Measurements from ENCODE around the gene MUC6.

MUC6 gene

GRCh38 chr11:1029051-1029450, 7.5 kb downstream of the MUC6 start:
- Histone ChIP-seq H3K27ac (ENCODE audit: insufficient read depth, low read depth, low read length, poor library complexity, severe bottlenecking) (no peak overlapping the region), H3K27me3 (ENCODE audit: control insufficient read depth, insufficient read depth, low read length, poor library complexity, severe bottlenecking) (no peaks in the 10 kb centered on the region), H3K36me3 (ENCODE audit: control insufficient read depth, insufficient read depth, low read length) (no peaks in the 10 kb centered on the region), H3K9me3 (ENCODE audit: control insufficient read depth, low read length) (no peaks in the 10 kb centered on the region), H3K4me1 (ENCODE audit: control insufficient read depth, insufficient read depth, low read length) (no peaks in the 10 kb centered on the region), H3K4me3 (ENCODE audit: insufficient read depth, low read depth, low read length) (no peak overlapping the region)
- 93% methylated on average over 25 of the region's 25 CpGs for WGBS, 2 experiments

- no peak overlapping the region for H3K4me3 ChIP-seq (ENCODE audit: insufficient read depth, low read depth, low read length)
- H3K27ac ChIP-seq (ENCODE audit: insufficient read depth, low read depth, low read length, poor library complexity, severe bottlenecking) = no peak overlapping the region
- no peaks in the 10 kb centered on the region for H3K9me3 ChIP-seq (ENCODE audit: control insufficient read depth, low read length)
- H3K4me1 ChIP-seq (ENCODE audit: control insufficient read depth, insufficient read depth, low read length) = no peaks in the 10 kb centered on the region
- no peaks in the 10 kb centered on the region for H3K36me3 ChIP-seq (ENCODE audit: control insufficient read depth, insufficient read depth, low read length)
- H3K27me3 ChIP-seq (ENCODE audit: control insufficient read depth, insufficient read depth, low read length, poor library complexity, severe bottlenecking) = no peaks in the 10 kb centered on the region
- 94% methylated on average over 14 of the region's 14 CpGs for WGBS, 2 experiments
Measured at GRCh38 chr11:1028616-1029015, 7.9 kb downstream of the MUC6 start.

GRCh38 chr11:1028291-1028540, 8.3 kb downstream of the MUC6 start:
- no peak overlapping the region for H3K4me3 ChIP-seq (ENCODE audit: insufficient read depth, low read depth, low read length)
- H3K27me3 ChIP-seq (ENCODE audit: control insufficient read depth, insufficient read depth, low read length, poor library complexity, severe bottlenecking) = no peaks in the 10 kb centered on the region
- no peak overlapping the region for H3K27ac ChIP-seq (ENCODE audit: insufficient read depth, low read depth, low read length, poor library complexity, severe bottlenecking)
- H3K4me1 ChIP-seq (ENCODE audit: control insufficient read depth, insufficient read depth, low read length) = no peaks in the 10 kb centered on the region
- WGBS, 2 experiments = 94 to 95% methylated on average over 17 of the region's 17 CpGs
- H3K9me3 ChIP-seq (ENCODE audit: control insufficient read depth, low read length) = no peaks in the 10 kb centered on the region
- no peaks in the 10 kb centered on the region for H3K36me3 ChIP-seq (ENCODE audit: control insufficient read depth, insufficient read depth, low read length)

GRCh38 chr11:1027483-1028290, 8.8 kb downstream of the MUC6 start:
- Histone ChIP-seq H3K27ac (ENCODE audit: insufficient read depth, low read depth, low read length, poor library complexity, severe bottlenecking) (no peak overlapping the region), H3K4me1 (ENCODE audit: control insufficient read depth, insufficient read depth, low read length) (no peaks in the 10 kb centered on the region), H3K27me3 (ENCODE audit: control insufficient read depth, insufficient read depth, low read length, poor library complexity, severe bottlenecking) (no peaks in the 10 kb centered on the region), H3K4me3 (ENCODE audit: insufficient read depth, low read depth, low read length) (no peak overlapping the region), H3K9me3 (ENCODE audit: control insufficient read depth, low read length) (no peaks in the 10 kb centered on the region), H3K36me3 (ENCODE audit: control insufficient read depth, insufficient read depth, low read length) (no peaks in the 10 kb centered on the region)
- WGBS, 2 experiments = 92 to 93% methylated on average over 36 of the region's 36 CpGs

- 95% methylated on average over 46 of the region's 46 CpGs for WGBS, 2 experiments
- no peaks in the 10 kb centered on the region for H3K4me1 ChIP-seq (ENCODE audit: control insufficient read depth, insufficient read depth, low read length)
- H3K27ac ChIP-seq (ENCODE audit: insufficient read depth, low read depth, low read length, poor library complexity, severe bottlenecking) = no peak overlapping the region
- no peaks in the 10 kb centered on the region for H3K9me3 ChIP-seq (ENCODE audit: control insufficient read depth, low read length)
- no peak overlapping the region for H3K4me3 ChIP-seq (ENCODE audit: insufficient read depth, low read depth, low read length)
- H3K36me3 ChIP-seq (ENCODE audit: control insufficient read depth, insufficient read depth, low read length) = no peaks in the 10 kb centered on the region
- no peaks in the 10 kb centered on the region for H3K27me3 ChIP-seq (ENCODE audit: control insufficient read depth, insufficient read depth, low read length, poor library complexity, severe bottlenecking)
Measured at GRCh38 chr11:1026641-1027482, 9.7 kb downstream of the MUC6 start.

- no peak overlapping the region for H3K4me3 ChIP-seq (ENCODE audit: insufficient read depth, low read depth, low read length)
- H3K9me3 ChIP-seq (ENCODE audit: control insufficient read depth, low read length) = no peaks in the 10 kb centered on the region
- H3K4me1 ChIP-seq (ENCODE audit: control insufficient read depth, insufficient read depth, low read length) = no peaks in the 10 kb centered on the region
- no peak overlapping the region for H3K27ac ChIP-seq (ENCODE audit: insufficient read depth, low read depth, low read length, poor library complexity, severe bottlenecking)
- H3K36me3 ChIP-seq (ENCODE audit: control insufficient read depth, insufficient read depth, low read length) = no peaks in the 10 kb centered on the region
- WGBS, 2 experiments = 93 to 96% methylated on average over 14 of the region's 14 CpGs
- no peaks in the 10 kb centered on the region for H3K27me3 ChIP-seq (ENCODE audit: control insufficient read depth, insufficient read depth, low read length, poor library complexity, severe bottlenecking)
Measured at GRCh38 chr11:1026163-1026450, 10.4 kb downstream of the MUC6 start.

- Histone ChIP-seq H3K9me3 (ENCODE audit: control insufficient read depth, low read length) (no peaks in the 10 kb centered on the region), H3K36me3 (ENCODE audit: control insufficient read depth, insufficient read depth, low read length) (no peaks in the 10 kb centered on the region), H3K27ac (ENCODE audit: insufficient read depth, low read depth, low read length, poor library complexity, severe bottlenecking) (no peak overlapping the region), H3K27me3 (ENCODE audit: control insufficient read depth, insufficient read depth, low read length, poor library complexity, severe bottlenecking) (no peaks in the 10 kb centered on the region), H3K4me1 (ENCODE audit: control insufficient read depth, insufficient read depth, low read length) (no peaks in the 10 kb centered on the region), H3K4me3 (ENCODE audit: insufficient read depth, low read depth, low read length) (no peak overlapping the region)
- 91 to 93% methylated on average over 35 of the region's 35 CpGs for WGBS, 2 experiments
Measured at GRCh38 chr11:1025410-1026162, 10.9 kb downstream of the MUC6 start.

- H3K27me3 ChIP-seq (ENCODE audit: control insufficient read depth, insufficient read depth, low read length, poor library complexity, severe bottlenecking) = no peaks in the 10 kb centered on the region
- H3K36me3 ChIP-seq (ENCODE audit: control insufficient read depth, insufficient read depth, low read length) = no peaks in the 10 kb centered on the region
- no peaks in the 10 kb centered on the region for H3K9me3 ChIP-seq (ENCODE audit: control insufficient read depth, low read length)
- 94 to 95% methylated on average over 48 of the region's 48 CpGs for WGBS, 2 experiments
- no peak overlapping the region for H3K27ac ChIP-seq (ENCODE audit: insufficient read depth, low read depth, low read length, poor library complexity, severe bottlenecking)
- H3K4me3 ChIP-seq (ENCODE audit: insufficient read depth, low read depth, low read length) = no peak overlapping the region
- H3K4me1 ChIP-seq (ENCODE audit: control insufficient read depth, insufficient read depth, low read length) = no peaks in the 10 kb centered on the region
Measured at GRCh38 chr11:1024597-1025409, 11.7 kb downstream of the MUC6 start.

- Histone ChIP-seq H3K9me3 (ENCODE audit: control insufficient read depth, low read length) (no peaks in the 10 kb centered on the region), H3K27me3 (ENCODE audit: control insufficient read depth, insufficient read depth, low read length, poor library complexity, severe bottlenecking) (no peaks in the 10 kb centered on the region), H3K4me3 (ENCODE audit: insufficient read depth, low read depth, low read length) (no peak overlapping the region), H3K27ac (ENCODE audit: insufficient read depth, low read depth, low read length, poor library complexity, severe bottlenecking) (no peak overlapping the region), H3K4me1 (ENCODE audit: control insufficient read depth, insufficient read depth, low read length) (no peaks in the 10 kb centered on the region), H3K36me3 (ENCODE audit: control insufficient read depth, insufficient read depth, low read length) (no peaks in the 10 kb centered on the region)
- 96% methylated on average over 50 of the region's 50 CpGs for WGBS, 2 experiments
Measured at GRCh38 chr11:1023811-1024596, 12.5 kb downstream of the MUC6 start.

All from ectodermal cell (in vitro differentiated cells).